Activated CD4-positive, alpha-beta T cell treated with anti-CD3 and anti-CD28 coated beads for 36 hours (primary cell): ENCODE results near the gene FZD1. TPM values are rescaled to one million over a fixed set of nuclear protein-coding genes. Genes with fewer than 3 reads are reported as not detected.
"Not testable (repeated sequence)": the region's sequence is repeated elsewhere in the genome, so short reads cannot be mapped to it uniquely, and the experiment has no call there.

Experiments
- ATAC-seq: fragments of 200-7000 bp; cut with Tn5 transposase; one replicate; pipeline ENCODE4 v1.10.0; 2021; ENCODE audit warnings: mild to moderate bottlenecking, moderate library complexity
- CTCF ChIA-PET: fragments of 350-600 bp; sonication (Branson Sonifier 250); formaldehyde crosslinking; loops from one replicate; lab custom pipeline; 2021; ENCODE audit warnings: antibody characterized with exemption; lab: Charles Lee
- POLR2A ChIA-PET: fragments of 350-600 bp; sonication (Branson Sonifier 250); formaldehyde crosslinking; loops from one replicate; lab custom pipeline; 2021; ENCODE audit warnings: antibody characterized with exemption, inconsistent platforms; lab: Charles Lee
- DNase-seq: peaks from one replicate; pipeline ENCODE4 v3.0.0-alpha.2; 2020
- H3K27ac Mint-ChIP-seq: one replicate; pipeline ENCODE4 v1.8.0; 2021; ENCODE audit warnings: mixed read lengths
- H3K27me3 Mint-ChIP-seq: one replicate; pipeline ENCODE4 v1.8.0; 2021; ENCODE audit warnings: mixed read lengths
- H3K36me3 Mint-ChIP-seq: one replicate; pipeline ENCODE4 v1.8.0; 2021; ENCODE audit warnings: low read depth, mixed read lengths
- H3K4me1 Mint-ChIP-seq: one replicate; pipeline ENCODE4 v1.8.0; 2021; ENCODE audit warnings: mixed read lengths
- H3K4me3 Mint-ChIP-seq: one replicate; pipeline ENCODE4 v1.8.0; 2021; ENCODE audit warnings: mild to moderate bottlenecking, moderate library complexity, mixed read lengths
- H3K9me3 Mint-ChIP-seq: one replicate; pipeline ENCODE4 v1.8.0; 2021; ENCODE audit warnings: low read depth, mixed read lengths
- intact Hi-C, 2 experiments: fragments of 100-400 bp; cut with DNase I in 1 of 2; cut with micrococcal nuclease in 1 of 2; formaldehyde crosslinking; loops; one replicate each; pipeline versions ENCODE4 v1.14.2 to v1.15.1; 2022 to 2024; cut with DNase I, micrococcal nuclease
- total RNA-seq, 2 experiments: library from RNA; stranded (reverse); gene quantifications; one replicate each; pipeline ENCODE4 v1.2.3, GENCODE V29; 2021

The FZD1 gene
- total RNA-seq, 2 experiments from 2014 or later = 0.47 to 0.69 TPM

- H3K4me3 Mint-ChIP-seq = no peak overlapping the region
- H3K27ac Mint-ChIP-seq = no peak overlapping the region
- no peaks in the 10 kb centered on the region for H3K27me3 Mint-ChIP-seq
- no peak for ATAC-seq
- no peaks in the 10 kb centered on the region for H3K4me1 Mint-ChIP-seq
- ChIA-PET CTCF (no interaction called here), POLR2A (no interaction called here)
- H3K36me3 Mint-ChIP-seq = no peaks in the 10 kb centered on the region
- intact Hi-C loops = no loop called here
- H3K9me3 Mint-ChIP-seq = no peaks in the 10 kb centered on the region
- DNase-seq = no peak
Observed at GRCh38 chr7:91302794-91303193, 38.6 kb downstream of the FZD1 start.

DNA sequence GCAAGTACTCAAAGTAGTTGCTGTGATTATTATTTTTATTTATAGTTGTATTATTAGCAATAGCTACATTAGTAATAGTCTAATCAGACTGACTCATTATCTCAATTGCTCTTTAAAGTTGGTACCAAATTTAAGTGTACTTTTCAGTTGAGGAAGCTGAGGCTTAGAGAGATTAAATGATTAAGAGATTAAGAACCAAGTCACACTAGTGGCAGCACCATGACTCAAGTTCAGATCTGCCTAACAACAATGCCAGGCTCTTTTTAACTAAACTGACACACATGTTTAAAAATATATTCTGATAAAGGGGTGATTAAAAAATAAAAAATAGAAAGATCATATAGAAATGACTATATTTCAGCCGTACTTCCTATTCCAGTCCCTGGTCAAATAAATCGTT is 42.0 kb downstream of the FZD1 start:
- no peaks in the 10 kb centered on the region for H3K4me1 Mint-ChIP-seq
- no peak overlapping the region for H3K4me3 Mint-ChIP-seq
- H3K36me3 Mint-ChIP-seq = no peaks in the 10 kb centered on the region
- H3K27ac Mint-ChIP-seq = no peak overlapping the region
- ChIA-PET CTCF (interaction anchor here (0.6 kb wide), 1 partner anchor 871 kb away, joined by 3 read pairs; no protein-coding TSS in a partner anchor), POLR2A (no interaction called here)
- DNase-seq (no peak), ATAC-seq (no peak)
- H3K27me3 Mint-ChIP-seq = peaks cover 2% of the 10 kb centered on the region
- H3K9me3 Mint-ChIP-seq = no peaks in the 10 kb centered on the region
- intact Hi-C loops = no loop called here

DNA sequence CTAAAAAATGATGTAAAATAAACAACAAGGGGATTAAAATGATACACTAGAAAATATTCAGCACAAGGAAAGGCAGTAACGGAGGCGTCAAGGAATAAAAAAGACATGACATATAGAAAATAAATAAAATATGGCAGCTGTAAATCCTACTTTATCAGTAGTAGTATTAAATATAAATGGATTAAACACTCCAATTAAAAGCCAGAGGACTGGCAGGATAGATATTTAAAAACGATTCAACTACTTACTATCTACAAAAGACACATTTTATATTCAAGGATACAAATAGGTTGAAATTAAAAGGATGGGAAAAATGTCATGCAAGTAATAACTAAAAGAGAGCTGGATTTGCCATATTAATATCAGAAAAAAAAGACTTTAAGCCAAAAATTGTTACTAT is 43.2 kb downstream of the FZD1 start:
- intact Hi-C loops = no loop called here
- Mint-ChIP-seq H3K36me3 (no peaks in the 10 kb centered on the region), H3K27me3 (peaks cover 2% of the 10 kb centered on the region), H3K4me1 (no peaks in the 10 kb centered on the region), H3K9me3 (no peaks in the 10 kb centered on the region), H3K4me3 (no peak overlapping the region), H3K27ac (no peak overlapping the region)
- ChIA-PET POLR2A (no interaction called here), CTCF (interaction anchor here (0.5 to 0.6 kb wide), 2 partner anchors 10 to 99 kb away, joined by 3 to 4 read pairs; no protein-coding TSS in a partner anchor)
- DNase-seq (no peak), ATAC-seq (no peak)

- H3K27ac Mint-ChIP-seq, POLR2A ChIA-PET, ATAC-seq, DNase-seq, intact Hi-C loops, H3K4me3 Mint-ChIP-seq, H3K27me3 Mint-ChIP-seq, H3K36me3 Mint-ChIP-seq, H3K9me3 Mint-ChIP-seq, CTCF ChIA-PET, H3K4me1 Mint-ChIP-seq: not testable (repeated sequence)
Observed at GRCh38 chr7:91308191-91308590, 44.0 kb downstream of the FZD1 start.

DNA sequence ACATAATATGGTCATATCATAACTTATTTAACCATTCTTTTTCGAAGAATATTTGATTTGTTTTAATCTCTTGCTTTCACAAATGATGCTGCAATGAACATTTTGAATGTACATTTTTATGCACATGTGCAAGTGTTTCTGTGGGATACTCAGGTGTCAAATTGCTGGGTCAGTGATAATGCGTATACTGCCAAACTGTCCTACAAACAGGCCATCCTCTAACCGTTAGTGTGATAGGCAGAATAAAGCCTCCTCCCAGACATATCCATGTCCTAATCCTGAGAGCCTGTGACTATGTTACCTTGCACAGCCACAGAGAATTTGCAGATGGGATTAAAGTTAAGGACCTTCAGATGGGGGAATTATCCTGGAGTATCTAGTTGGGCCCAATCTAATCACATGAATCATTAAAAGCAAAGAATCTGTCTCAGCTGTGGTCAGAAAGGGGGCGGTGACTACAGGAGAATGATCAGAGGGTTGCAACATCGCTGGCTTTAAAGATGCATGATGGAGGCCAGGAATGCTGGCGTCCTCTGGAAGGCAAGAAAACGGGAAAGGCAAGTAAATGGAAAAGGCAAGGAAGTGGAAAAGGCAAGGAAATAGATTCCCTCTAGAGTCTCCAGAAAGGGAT is 46.7 kb downstream of the FZD1 start:
- H3K36me3 Mint-ChIP-seq = no peaks in the 10 kb centered on the region
- ATAC-seq (no peak), DNase-seq (no peak)
- no peak overlapping the region for H3K4me3 Mint-ChIP-seq
- H3K27me3 Mint-ChIP-seq = peaks cover 2% of the 10 kb centered on the region
- POLR2A ChIA-PET = no interaction called here
- CTCF ChIA-PET = no interaction called here
- no peaks in the 10 kb centered on the region for H3K4me1 Mint-ChIP-seq
- H3K27ac Mint-ChIP-seq = no peak overlapping the region
- no peaks in the 10 kb centered on the region for H3K9me3 Mint-ChIP-seq
- intact Hi-C loops = no loop called here

DNA sequence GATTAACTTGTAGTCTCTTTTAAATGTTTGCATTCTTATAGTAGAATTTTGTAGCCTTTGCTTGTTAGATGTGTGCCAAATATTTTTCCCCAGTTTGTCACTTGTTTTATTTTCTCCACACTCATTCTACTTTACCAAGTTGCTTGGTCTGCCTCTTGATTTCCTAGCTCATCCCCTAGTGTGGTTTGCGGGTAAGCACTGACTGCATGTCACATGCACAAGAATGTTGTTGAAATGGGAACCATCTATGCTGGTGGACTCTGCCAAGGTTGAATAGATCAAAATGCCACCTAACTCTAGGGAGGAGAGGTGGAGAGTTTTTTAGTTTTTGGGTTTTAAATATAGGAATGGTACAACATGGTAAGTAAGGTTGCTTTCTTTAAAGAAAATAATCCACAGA is 47.6 kb downstream of the FZD1 start:
- ATAC-seq (no peak), DNase-seq (no peak)
- Mint-ChIP-seq H3K27ac (no peak overlapping the region), H3K36me3 (no peaks in the 10 kb centered on the region), H3K4me1 (no peaks in the 10 kb centered on the region), H3K27me3 (peaks cover 2% of the 10 kb centered on the region), H3K9me3 (no peaks in the 10 kb centered on the region), H3K4me3 (no peak overlapping the region)
- ChIA-PET POLR2A (interaction anchor here (0.6 kb wide), 1 partner anchor 14 kb away, joined by 3 read pairs; no protein-coding TSS in a partner anchor), CTCF (no interaction called here)
- intact Hi-C loops = no loop called here

GRCh38 chr7:91313113-91313512 is 48.9 kb downstream of the FZD1 start:
- CTCF ChIA-PET = no interaction called here
- no peaks in the 10 kb centered on the region for H3K9me3 Mint-ChIP-seq

GRCh38 chr7:91314591-91315323 is 50.5 kb downstream of the FZD1 start:
- H3K9me3 Mint-ChIP-seq = no peaks in the 10 kb centered on the region
- H3K4me3 Mint-ChIP-seq = no peak overlapping the region
- ATAC-seq = no peak
- DNase-seq = no peak
- no peaks in the 10 kb centered on the region for H3K4me1 Mint-ChIP-seq
- peaks cover 2% of the 10 kb centered on the region for H3K27me3 Mint-ChIP-seq
- ChIA-PET POLR2A (no interaction called here), CTCF (no interaction called here)
- no peaks in the 10 kb centered on the region for H3K36me3 Mint-ChIP-seq
- no peak overlapping the region for H3K27ac Mint-ChIP-seq
- intact Hi-C loops = no loop called here

More at GRCh38 chr7:91313113-91313512, 48.9 kb downstream of the FZD1 start:
- ATAC-seq (no peak), DNase-seq (no peak)
- POLR2A ChIA-PET = no interaction called here
- no peak overlapping the region for H3K27ac Mint-ChIP-seq
- no peak overlapping the region for H3K4me3 Mint-ChIP-seq
- no peaks in the 10 kb centered on the region for H3K36me3 Mint-ChIP-seq
- peaks cover 2% of the 10 kb centered on the region for H3K27me3 Mint-ChIP-seq
- H3K4me1 Mint-ChIP-seq = no peaks in the 10 kb centered on the region
- intact Hi-C loops = no loop called here

DNA sequence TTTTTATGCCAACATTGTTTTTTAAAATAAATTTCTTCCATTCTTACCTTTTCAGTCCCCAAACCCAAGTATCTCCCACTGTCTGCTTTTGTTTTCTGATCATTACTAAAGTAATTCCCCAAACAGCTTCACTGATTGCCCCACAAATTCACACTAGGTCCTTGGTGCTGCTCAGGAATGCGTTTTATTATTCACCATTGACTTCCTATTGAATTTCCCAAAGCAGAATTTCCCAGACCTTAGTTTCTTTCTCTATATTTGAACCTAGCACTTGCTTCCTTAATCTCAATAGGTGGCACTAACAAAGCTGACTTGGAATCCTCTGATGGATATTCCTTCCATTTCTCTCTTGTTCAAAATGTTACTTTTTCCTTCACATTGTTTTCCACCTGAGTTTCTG is 52.2 kb downstream of the FZD1 start:
- H3K4me1 Mint-ChIP-seq = no peaks in the 10 kb centered on the region
- CTCF ChIA-PET = no interaction called here
- intact Hi-C loops = no loop called here

DNA sequence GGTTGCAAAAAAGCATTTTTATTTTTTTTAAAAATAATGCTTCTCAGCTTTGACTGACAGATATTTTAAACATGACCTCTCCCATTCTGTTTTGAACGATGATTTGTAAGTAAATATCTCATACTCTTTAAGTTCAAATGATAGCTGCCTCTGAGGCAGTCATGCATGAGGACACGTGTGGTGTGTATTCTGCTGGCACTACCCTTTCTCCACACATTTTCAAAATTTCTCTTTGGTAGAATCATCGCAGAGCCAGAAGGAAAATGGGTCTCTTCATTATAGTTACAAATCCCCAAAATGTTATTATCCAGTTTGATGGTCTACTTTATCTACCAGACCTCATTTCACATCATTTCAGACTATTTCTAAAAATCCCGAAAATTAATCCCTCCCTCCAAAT is 55.1 kb downstream of the FZD1 start:
- POLR2A ChIA-PET = no interaction called here
- DNase-seq = no peak
- Mint-ChIP-seq H3K4me3 (no peak overlapping the region), H3K36me3 (no peaks in the 10 kb centered on the region), H3K27ac (no peak overlapping the region), H3K4me1 (no peaks in the 10 kb centered on the region), H3K27me3 (no peaks in the 10 kb centered on the region), H3K9me3 (no peaks in the 10 kb centered on the region)
- no peak for ATAC-seq
- intact Hi-C loops = no loop called here
- CTCF ChIA-PET = no interaction called here

More for the DNA sequence above, 52.2 kb downstream of the FZD1 start:
- no peaks in the 10 kb centered on the region for H3K9me3 Mint-ChIP-seq
- POLR2A ChIA-PET = no interaction called here
- no peak overlapping the region for H3K27ac Mint-ChIP-seq
- DNase-seq (no peak), ATAC-seq (no peak)
- no peaks in the 10 kb centered on the region for H3K36me3 Mint-ChIP-seq
- no peaks in the 10 kb centered on the region for H3K27me3 Mint-ChIP-seq
- H3K4me3 Mint-ChIP-seq = no peak overlapping the region

- ChIA-PET CTCF (no interaction called here), POLR2A (no interaction called here)
- Mint-ChIP-seq H3K27me3 (no peaks in the 10 kb centered on the region), H3K36me3 (no peaks in the 10 kb centered on the region), H3K9me3 (no peaks in the 10 kb centered on the region), H3K4me1 (no peaks in the 10 kb centered on the region), H3K27ac (no peak overlapping the region), H3K4me3 (no peak overlapping the region)
- no peak for ATAC-seq
- intact Hi-C loops = no loop called here
- no peak for DNase-seq
Observed at GRCh38 chr7:91320366-91321078, 56.3 kb downstream of the FZD1 start.
